Stimulated activated CD8-positive, alpha-beta memory T cell treated with anti-CD3 and anti-CD28 coated beads, Interleukin-15, amount 100 ng/mL, for 48 hours (primary cell): ENCODE measurements around the gene NT5C2.
"Not testable (repeated sequence)": the region's sequence is repeated elsewhere in the genome, so short reads cannot be mapped to it uniquely, and the experiment has no call there.

Source experiments
- DNase-seq, 2 donors: peaks; one replicate each; pipeline ENCODE4 v3.0.0-alpha.2; 2020; ENCODE audit warnings: low read depth in 2 of 2

The NT5C2 gene

GRCh38 chr10:103163766-103164403 is 29.2 kb downstream of the NT5C2 start:
- not testable (repeated sequence) for DNase-seq

DNA sequence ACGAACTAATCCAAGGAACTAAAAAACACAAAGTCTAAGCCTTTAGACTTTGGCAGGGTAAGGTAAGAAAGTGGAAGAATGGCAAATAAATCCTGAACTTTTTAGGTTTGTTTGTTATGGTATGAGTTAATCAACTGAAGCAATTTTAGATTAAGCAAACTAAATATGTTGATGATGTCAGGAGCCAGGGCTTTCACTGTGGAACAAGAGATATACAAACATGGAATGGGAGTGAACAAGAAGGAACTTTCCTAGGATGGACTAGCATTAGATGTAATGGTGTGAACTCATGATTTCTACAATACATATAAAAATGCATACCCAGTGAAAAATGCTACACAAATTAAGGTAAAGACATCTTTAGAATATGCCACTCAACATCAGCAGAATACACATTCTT is 35.8 kb downstream of the NT5C2 start:
- no peak for DNase-seq

DNA sequence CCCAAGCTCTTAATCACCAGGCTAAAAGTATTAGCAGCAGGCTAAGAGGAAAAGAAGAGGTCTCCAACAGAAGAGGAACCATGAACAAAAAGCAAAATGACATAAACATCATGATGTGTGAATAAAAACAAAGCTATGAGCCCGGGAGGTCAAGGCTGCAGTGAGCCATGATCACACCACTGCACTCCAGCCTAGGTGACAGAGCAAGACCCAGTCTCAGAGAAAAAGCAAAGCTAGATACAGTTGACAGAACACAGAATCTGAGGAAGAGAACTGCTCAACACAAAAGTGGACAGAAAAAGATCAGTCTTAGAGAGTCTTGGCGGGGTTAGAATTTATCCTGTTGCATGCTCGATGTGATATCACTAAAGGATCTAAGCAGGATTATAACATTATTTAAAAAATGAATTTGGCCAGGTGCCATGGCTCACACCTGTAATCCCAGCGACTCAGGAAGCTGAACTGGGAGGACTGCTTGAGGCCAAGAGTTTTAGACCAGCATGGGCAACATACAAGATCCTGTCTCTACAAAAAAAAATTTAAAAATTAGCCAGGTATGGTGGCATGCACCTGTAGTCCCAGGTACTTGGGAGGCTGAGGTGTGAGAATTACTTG is 37.5 kb downstream of the NT5C2 start:
- DNase-seq = no peak

DNA sequence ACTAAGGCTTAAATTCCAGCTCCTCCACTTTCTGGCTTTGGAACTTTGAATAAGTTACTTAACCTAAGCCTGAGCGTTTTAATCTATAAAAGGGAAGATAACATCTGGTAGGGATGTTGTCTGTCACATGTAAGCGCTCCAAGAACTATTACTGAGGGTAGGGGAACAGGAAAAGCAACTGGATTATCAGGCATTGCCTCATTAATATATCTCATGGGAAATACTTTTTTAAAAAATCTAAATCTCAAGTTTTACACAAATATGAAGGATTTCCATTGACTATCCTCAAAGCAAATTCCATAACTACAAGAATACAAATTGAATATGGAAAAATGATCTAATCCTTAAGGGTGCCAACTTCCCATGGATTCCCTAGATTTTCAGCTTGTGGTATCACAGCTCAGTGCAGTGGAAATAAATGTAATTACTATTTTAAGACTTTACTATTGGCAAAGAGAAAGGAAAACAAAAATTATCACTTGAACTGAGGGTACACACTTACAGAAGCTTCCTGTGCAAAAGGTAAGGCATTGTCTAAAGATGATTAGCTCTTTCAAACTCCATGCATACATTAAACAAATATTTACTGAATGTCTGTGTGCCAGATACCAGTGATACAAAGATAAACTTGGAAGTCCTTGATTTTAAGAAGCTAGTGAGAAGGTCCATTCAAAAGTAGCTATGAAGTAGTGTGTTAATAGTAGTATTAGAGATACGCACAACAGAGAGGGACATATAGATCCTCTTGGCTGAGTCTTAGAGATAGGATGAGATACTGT is 38.4 kb downstream of the NT5C2 start:
- DNase-seq = no peak

DNA sequence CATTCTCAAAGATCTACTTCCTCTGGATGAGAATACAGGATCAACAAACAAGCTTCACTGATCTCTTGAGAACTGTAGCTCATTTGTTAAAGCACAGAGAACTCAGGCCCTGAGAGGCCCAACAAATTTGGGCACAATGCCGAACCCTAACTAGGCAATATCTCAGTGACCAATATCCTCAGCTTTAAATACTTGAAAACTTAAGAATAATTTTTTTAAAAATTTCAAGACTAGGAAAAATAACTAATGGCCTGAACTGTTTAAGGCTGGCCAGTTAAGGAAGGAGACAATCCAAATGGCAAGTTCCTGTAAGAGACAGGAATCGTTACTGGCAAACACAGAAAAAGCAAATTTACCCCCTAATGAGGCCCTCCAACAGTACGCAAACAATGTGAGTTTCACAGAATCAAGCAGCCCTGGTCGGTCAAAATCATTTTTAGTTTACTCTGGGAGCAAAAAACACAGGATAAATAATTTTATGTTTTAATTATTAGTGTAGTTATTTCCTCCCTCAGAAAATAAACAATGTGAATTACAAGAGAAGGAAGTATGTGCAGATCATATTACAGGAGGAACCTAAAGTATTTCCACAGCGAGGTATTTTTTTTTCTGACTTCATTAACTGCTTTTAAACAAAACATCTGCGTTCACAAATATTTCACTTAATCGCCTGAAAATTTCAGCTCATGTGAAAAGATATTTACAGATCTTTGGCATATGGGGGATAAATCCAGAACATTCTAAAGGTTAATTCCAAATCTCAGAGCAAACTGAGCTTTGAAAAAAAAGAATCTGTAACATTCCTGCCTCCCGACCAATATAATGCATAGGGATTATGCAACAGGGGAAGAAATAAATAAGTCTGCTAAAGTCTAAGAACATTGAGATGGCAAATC is 39.5 kb downstream of the NT5C2 start:
- no peak for DNase-seq

- DNase-seq = no peak
Observed at GRCh38 chr10:103149991-103150622, 43.0 kb downstream of the NT5C2 start.

DNA sequence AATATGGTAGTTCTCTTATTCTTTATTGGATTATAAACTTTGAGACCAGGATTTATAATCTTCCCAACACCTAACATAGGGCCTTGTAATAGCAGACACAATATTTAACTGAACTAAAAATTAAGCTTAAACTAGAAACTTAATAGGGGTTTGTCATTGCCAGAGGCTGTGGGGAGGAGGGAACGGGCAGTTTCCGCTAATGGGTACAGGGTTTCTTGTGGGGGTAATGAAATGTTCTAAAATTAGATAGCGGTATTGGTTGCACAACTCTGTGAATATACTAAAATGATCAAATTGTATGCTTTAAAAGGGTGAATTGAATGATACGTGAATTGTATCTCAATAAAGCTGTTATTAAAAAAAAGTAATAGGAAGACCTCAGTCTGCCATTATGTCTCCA is 45.4 kb downstream of the NT5C2 start:
- DNase-seq = no peak

DNA sequence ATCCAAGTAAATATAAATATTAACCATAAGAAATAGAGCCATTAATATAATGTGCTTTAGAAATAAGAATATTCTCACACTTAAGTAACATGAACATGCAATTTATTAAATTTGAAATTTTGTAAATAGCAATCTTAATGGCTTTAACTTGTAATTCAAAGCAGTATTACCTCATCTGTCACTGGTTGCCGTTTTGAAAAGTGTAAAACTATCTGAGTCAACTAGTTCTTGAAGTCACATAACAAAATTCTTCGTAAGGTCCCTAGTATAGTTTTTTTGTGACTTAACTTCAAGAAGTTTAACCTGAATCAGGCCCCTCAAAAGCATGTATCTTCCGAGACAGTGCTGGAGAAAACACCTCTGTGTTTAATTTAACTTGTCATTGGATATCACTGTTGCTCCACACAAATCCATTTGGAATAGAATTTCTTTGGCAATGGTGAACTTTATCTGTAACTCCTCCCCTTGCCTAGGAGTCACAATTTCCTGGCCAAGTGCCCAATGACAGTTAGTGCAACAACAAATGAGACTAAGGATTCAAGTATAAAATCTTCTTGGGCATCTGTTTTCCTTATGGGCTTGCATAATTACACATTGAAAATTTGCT is 47.1 kb downstream of the NT5C2 start:
- DNase-seq = no peak

DNA sequence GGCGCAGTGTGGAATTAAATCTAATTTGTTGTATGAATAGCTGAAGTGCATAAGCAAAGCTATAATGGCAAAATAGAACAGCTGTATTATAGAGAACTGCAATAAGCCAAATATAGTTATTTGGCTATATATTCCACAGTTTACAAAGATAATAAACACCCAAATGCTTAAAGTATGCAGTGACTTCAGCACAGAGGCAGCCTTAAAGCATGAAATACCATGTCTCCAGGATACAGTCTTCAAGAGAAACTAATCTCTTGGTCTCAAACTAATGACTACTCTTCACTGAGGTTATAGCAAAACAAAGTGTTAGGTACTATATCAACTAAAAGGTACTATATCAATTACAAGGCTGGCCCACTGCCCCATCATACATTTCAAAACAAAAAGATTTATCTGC is 48.0 kb downstream of the NT5C2 start:
- no peak for DNase-seq

DNA sequence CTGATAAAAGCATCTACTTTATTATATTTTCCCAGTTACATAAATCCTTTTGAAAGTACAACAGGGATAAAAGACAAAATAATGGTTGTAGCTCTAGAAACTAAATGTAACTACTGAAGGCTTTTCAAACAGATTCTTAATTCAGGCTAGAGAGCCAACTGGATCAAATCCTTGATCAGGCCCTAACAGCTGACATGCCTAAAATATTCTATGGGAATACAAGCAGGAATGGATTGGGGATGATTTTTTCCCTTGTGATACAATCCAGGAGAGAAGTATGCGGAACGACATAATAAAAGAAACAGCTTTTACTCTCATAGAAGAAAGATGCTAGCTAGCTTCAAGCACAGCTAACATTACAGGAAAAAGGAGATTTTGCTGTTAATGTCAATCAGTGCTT is 49.0 kb downstream of the NT5C2 start:
- DNase-seq = no peak

- DNase-seq = not testable (repeated sequence)
Observed at GRCh38 chr10:103143641-103144040, 49.4 kb downstream of the NT5C2 start.

GRCh38 chr10:103141950-103142349 is 51.1 kb downstream of the NT5C2 start:
- DNase-seq = no peak

- no peak for DNase-seq
Observed at GRCh38 chr10:103140469-103140868, 52.6 kb downstream of the NT5C2 start.

DNA sequence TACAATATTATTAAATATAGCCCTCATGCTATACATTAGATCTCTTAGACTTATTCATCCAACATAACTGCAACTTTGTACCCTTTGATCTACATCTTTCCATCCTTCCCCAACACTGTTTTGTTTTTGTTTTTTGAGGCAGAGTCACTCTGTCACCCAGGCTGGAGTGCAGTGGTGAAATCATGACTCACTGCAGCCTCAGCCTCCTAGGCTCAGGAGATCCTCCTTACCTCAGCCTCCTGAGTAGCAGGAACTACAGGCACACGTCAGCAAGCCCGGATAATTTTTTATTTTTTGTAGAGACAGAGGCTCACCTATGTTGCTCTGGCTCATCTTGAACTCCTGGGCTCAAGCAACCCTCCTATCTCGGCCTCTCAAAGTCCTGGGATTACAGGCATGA is 53.3 kb downstream of the NT5C2 start:
- no peak for DNase-seq

DNA sequence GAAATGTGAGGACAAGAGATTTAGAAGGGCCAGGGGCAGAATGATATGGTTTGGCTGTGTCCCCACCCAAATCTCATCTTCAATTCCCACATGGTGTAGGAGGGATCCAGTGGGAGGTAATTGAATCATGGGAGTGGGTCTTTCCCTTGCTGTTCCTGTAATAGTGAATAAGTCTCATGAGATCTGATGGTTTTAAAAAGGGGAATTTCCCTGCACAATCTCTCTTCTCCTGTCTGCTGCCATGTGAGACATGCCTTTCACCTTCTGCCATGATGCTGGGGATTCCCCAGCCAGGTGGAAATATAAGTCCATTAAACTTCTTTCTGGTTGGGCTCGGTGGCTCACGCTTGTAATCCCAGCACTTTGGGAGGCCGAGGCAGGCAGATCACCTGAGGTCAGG is 57.9 kb downstream of the NT5C2 start:
- not testable (repeated sequence) for DNase-seq

GRCh38 chr10:103130910-103131309 is 62.2 kb downstream of the NT5C2 start:
- no peak for DNase-seq

GRCh38 chr10:103130180-103130579 is 62.9 kb downstream of the NT5C2 start:
- DNase-seq = not testable (repeated sequence)

GRCh38 chr10:103127241-103127640 is 65.8 kb downstream of the NT5C2 start:
- DNase-seq = no peak

GRCh38 chr10:103125323-103126267 is 67.5 kb downstream of the NT5C2 start:
- DNase-seq = no peak
